ENCODE data around the gene CCR6.
"Not testable (repeated sequence)": the region's sequence is repeated elsewhere in the genome, so short reads cannot be mapped to it uniquely, and the experiment has no call there.

The CCR6 gene

DNA sequence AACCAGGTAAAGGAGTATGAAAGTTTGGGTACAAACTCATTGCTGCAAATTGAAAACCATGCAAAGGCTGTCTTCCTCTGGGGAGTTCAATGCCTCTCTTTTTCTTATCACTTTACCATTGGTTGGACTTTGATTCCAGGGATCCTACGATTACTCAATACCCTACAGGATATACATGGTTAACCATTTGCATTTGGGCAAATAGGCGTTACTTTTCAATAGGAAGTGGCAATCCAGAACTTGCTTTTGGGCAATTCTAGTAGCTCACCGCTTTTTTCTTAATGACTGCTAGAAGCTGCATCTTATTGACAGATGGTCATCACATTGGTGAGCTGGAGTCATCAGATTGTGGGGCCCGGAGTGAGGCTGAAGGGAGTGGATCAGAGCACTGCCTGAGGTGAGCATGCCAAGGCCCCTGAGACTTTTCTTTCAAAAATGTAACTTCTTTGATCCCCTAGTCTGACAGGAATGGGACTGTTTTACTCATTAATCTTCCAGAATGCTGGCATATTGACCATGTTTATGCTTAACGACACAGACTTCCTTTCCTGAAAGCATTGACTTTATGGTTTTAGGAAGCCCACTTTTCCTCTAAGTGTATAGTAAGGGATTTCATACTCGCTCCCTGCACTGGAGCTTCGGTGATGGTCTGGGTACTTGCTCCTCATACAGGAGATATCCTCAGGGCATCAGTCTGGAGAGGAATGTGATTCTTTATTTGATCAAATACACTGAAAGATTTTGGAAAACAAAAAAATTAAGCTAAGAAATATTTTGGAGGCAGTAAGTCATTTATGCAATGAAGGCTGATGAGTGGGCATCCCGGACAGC lies at the start of gene CCR6:
TSS of gene CCR6 (plus strand) at position 270 of the 831 bp plus-strand sequence. CDS start 13,039 bp downstream, outside the sequence.
- no peak for DNase-seq
- in situ Hi-C loops (cut with HindIII; ENCODE audit: low pct_ligation_motif_present, low pct_unique_long_range_greater_than_20kb, low sequenced_read_pairs), result no loop called here

- in situ Hi-C loops (cut with HindIII; ENCODE audit: low pct_ligation_motif_present, low pct_unique_long_range_greater_than_20kb, low sequenced_read_pairs), result no loop called here
- DNase-seq, result no peak
Measured at GRCh38 chr6:167073679-167074274, 49.1 kb upstream of the CCR6 start.

GRCh38 chr6:167077241-167077932 lies 45.5 kb upstream of the CCR6 start:
- in situ Hi-C loops (cut with HindIII; ENCODE audit: low pct_ligation_motif_present, low pct_unique_long_range_greater_than_20kb, low sequenced_read_pairs), result no loop called here
- DNase-seq, result no peak

- in situ Hi-C loops (cut with HindIII; ENCODE audit: low pct_ligation_motif_present, low pct_unique_long_range_greater_than_20kb, low sequenced_read_pairs), result no loop called here
- no peak for DNase-seq
Measured at GRCh38 chr6:167078745-167079144, 44.2 kb upstream of the CCR6 start.

- DNase-seq, result no peak
- in situ Hi-C loops (cut with HindIII; ENCODE audit: low pct_ligation_motif_present, low pct_unique_long_range_greater_than_20kb, low sequenced_read_pairs), result no loop called here
Measured at GRCh38 chr6:167079853-167080297, 43.0 kb upstream of the CCR6 start.

- no peak for DNase-seq
- in situ Hi-C loops (cut with HindIII; ENCODE audit: low pct_ligation_motif_present, low pct_unique_long_range_greater_than_20kb, low sequenced_read_pairs), result no loop called here
Measured at GRCh38 chr6:167087857-167088354, 35.0 kb upstream of the CCR6 start.

DNA sequence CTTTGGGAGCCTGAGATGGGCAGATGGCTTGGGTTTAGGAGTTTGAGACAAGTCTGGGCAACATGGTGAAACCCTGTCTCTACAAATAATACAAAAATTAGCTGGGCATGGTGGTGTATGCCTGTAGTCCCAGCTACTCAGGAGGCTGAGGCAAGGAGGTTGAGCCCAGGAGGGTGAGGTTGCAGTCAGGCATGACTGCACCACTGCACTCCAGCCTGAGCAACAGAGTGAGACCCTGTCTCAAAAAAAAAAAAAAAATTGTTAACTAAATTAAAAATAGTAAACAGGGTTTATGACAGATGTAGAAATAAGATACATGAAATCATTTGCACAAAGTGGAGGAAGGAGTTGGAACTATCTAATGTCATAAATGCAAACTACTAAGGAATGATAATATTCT lies 34.2 kb upstream of the CCR6 start:
- DNase-seq; in situ Hi-C loops (cut with HindIII; ENCODE audit: low pct_ligation_motif_present, low pct_unique_long_range_greater_than_20kb, low sequenced_read_pairs): not testable (repeated sequence)

- no peak for DNase-seq
- in situ Hi-C loops (cut with HindIII; ENCODE audit: low pct_ligation_motif_present, low pct_unique_long_range_greater_than_20kb, low sequenced_read_pairs), result no loop called here
Measured at GRCh38 chr6:167089243-167090142, 33.4 kb upstream of the CCR6 start.

DNA sequence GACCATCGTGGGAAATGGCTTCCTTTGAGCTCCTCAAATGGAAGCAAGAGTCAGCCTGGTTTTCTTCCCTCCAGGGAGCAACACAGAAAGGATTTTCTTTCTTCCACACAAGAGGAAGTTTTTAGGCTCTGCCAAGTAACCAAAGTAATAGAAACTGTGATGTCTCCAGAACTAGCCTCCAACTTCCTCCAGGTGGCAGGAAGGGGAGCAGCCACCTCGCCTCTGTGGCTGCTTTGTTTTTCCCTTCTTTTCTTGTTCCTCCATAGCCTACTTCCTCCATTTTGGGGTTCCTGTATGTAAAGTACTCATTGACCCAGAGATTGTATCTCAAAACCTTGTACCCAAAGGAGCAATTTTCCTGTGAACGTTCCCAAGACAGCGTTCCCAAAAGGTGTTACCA lies 32.7 kb upstream of the CCR6 start:
- in situ Hi-C loops (cut with HindIII; ENCODE audit: low pct_ligation_motif_present, low pct_unique_long_range_greater_than_20kb, low sequenced_read_pairs), result no loop called here
- no peak for DNase-seq

GRCh38 chr6:167091026-167091804 lies 31.7 kb upstream of the CCR6 start:
- DNase-seq, result no peak
- in situ Hi-C loops (cut with HindIII; ENCODE audit: low pct_ligation_motif_present, low pct_unique_long_range_greater_than_20kb, low sequenced_read_pairs), result no loop called here

- in situ Hi-C loops (cut with HindIII; ENCODE audit: low pct_ligation_motif_present, low pct_unique_long_range_greater_than_20kb, low sequenced_read_pairs), result no loop called here
- no peak for DNase-seq
Measured at GRCh38 chr6:167091805-167092107, 31.1 kb upstream of the CCR6 start.

GRCh38 chr6:167092672-167093339 lies 30.1 kb upstream of the CCR6 start:
- in situ Hi-C loops (cut with HindIII; ENCODE audit: low pct_ligation_motif_present, low pct_unique_long_range_greater_than_20kb, low sequenced_read_pairs), result no loop called here
- no peak for DNase-seq

DNA sequence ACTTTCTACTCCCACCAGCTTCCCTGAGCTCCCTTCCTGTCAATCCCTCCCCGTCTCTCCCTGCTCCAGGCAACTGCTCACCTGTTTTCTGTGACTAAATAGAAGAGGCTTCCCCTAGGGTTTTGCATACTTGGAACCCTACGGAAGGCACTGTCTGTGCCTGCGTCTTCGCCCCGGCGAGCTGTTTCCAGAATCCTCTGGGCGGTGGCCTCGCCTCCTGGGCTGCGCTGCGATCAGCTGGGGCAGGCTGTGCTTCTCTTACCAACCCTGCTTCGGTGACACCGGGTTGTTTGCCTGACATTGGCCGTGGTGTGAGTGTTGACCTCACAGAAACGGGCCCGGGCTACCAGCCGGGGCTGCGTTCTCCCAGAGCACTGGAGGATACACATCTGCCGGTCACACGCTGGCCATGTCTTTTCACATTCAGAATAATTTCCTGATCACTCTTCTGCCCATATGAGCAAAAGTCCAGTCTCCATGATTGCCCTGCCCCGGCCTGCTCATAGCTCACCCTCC lies 29.4 kb upstream of the CCR6 start:
- no peak for DNase-seq
- in situ Hi-C loops (cut with HindIII; ENCODE audit: low pct_ligation_motif_present, low pct_unique_long_range_greater_than_20kb, low sequenced_read_pairs), result no loop called here

- in situ Hi-C loops (cut with HindIII; ENCODE audit: low pct_ligation_motif_present, low pct_unique_long_range_greater_than_20kb, low sequenced_read_pairs), result no loop called here
- DNase-seq, result no peak
Measured at GRCh38 chr6:167093922-167094432, 28.9 kb upstream of the CCR6 start.

- in situ Hi-C loops (cut with HindIII; ENCODE audit: low pct_ligation_motif_present, low pct_unique_long_range_greater_than_20kb, low sequenced_read_pairs), result no loop called here
Measured at GRCh38 chr6:167094436-167094819, 28.5 kb upstream of the CCR6 start.

DNA sequence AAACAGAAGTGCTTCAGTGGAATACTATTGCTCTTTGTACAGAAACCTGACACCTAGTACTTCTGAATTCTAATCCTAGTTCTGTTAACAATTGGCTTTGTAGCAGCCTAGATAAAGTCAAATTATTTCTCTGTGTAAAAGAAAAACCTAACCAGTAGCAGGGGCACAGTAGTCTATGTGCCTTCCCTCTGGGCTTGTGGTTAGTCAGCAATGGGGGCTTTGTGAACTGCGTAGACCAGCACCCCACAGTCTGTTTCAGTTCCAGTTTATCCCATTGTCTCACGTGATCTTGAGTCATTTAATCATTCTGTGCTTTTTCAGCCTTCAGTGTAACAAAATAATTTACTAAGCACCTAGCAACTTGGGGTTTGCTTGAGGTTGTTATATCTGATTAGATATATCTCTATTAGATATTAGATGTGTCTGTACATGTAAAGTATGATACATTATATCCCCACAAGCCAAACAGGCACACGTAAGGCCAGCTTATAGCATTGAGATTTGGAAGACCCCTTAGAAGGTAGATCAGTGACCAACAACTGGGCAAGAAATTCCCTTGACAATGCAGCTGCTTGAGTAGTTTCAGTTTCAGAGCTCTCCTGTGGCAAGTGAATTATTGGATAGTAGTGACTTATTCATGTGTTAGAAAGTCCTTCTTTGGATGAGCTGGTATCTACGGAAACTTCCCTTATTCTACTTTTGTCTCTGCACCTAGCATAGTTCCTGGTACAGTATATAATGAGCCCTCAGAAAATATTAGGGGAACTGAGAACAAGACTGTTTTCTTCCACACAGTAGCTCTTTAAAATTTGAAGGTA lies 27.9 kb upstream of the CCR6 start:
- in situ Hi-C loops (cut with HindIII; ENCODE audit: low pct_ligation_motif_present, low pct_unique_long_range_greater_than_20kb, low sequenced_read_pairs), result no loop called here
- DNase-seq, result no peak

More at GRCh38 chr6:167094436-167094819, 28.5 kb upstream of the CCR6 start:
- DNase-seq, result no peak

Measured in ACHN (cell line).